Heart left ventricle (tissue), 16 donors: ENCODE measurements around the gene ICAM2. TPM values are rescaled to one million over a fixed set of nuclear protein-coding genes. Genes with fewer than 3 reads are reported as not detected.

ENCODE experiments used
- ATAC-seq, 4 donors: fragments of 200-7000 bp; cut with Tn5 transposase; one replicate each; pipeline ENCODE4 v1.9.1; 2020 to 2022; ENCODE audit warnings: moderate library complexity in 4 of 4, mild to moderate bottlenecking in 3 of 4, moderate number of reproducible peaks in 1 of 4
- DNase-seq, 5 donors: peaks; one replicate each; pipeline ENCODE4 v3.0.0-alpha.2; 2020
- H3K27ac ChIP-seq, 12 donors: fragments of 200-600 bp; sonication (generic) in 4 of 12; one replicate each; pipeline versions ENCODE4 v1.5.0 to v1.8.0; 2016 to 2022; ENCODE audit warnings: mild to moderate bottlenecking in 2 of 12
- H3K27me3 ChIP-seq, 9 donors: fragments of 200-600 bp; sonication (generic) in 2 of 9; one replicate each; pipeline versions ENCODE4 v1.5.1 to v1.8.0; 2016 to 2022; ENCODE audit warnings: mild to moderate bottlenecking in 3 of 9
- H3K36me3 ChIP-seq, 9 donors: fragments of 200-600 bp; sonication (generic) in 2 of 9; one replicate each; pipeline versions ENCODE4 v1.5.0 to v1.8.0; 2018 to 2022; ENCODE audit warnings: mild to moderate bottlenecking in 2 of 9
- H3K4me1 ChIP-seq, 12 donors: fragments of 200-600 bp; sonication (generic) in 4 of 12; one replicate each; pipeline versions ENCODE4 v1.5.0 to v1.8.0; 2016 to 2022; ENCODE audit warnings: mild to moderate bottlenecking in 3 of 12
- H3K4me3 ChIP-seq, 12 donors: fragments of 200-600 bp; sonication (generic) in 4 of 12; one replicate each; pipeline versions ENCODE4 v1.5.0 to v1.8.0; 2017 to 2022; ENCODE audit warnings: mild to moderate bottlenecking in 9 of 12, moderate library complexity in 4 of 12
- H3K9me3 ChIP-seq, 12 donors: fragments of 200-600 bp; sonication (generic) in 4 of 12; one replicate each; pipeline versions ENCODE4 v1.5.0 to v1.8.0; 2016 to 2022; ENCODE audit warnings: mild to moderate bottlenecking in 1 of 12
- POLR2A ChIP-seq, 2 donors: fragments of 450-650 bp; IDR thresholded peaks; one replicate each; pipeline ENCODE4 v1.6.1; 2017; ENCODE audit warnings: antibody characterized with exemption in 2 of 2, mild to moderate bottlenecking in 2 of 2, moderate library complexity in 2 of 2
- WGBS, 4 donors: extraction: QIAGEN DNeasy Blood & Tissue Kit in 2 of 4; methylation state at CpG; one replicate each; pipeline versions ENCODE4 v1.1.5 to v1.1.7; 2013 to 2018; 5-methylcytosine and 5-hydroxymethylcytosine counted together
- intact Hi-C, 10 donors: fragments of 100-400 bp; cut with DNase I; formaldehyde crosslinking; loops; one replicate each; pipeline versions ENCODE4 v1.11.1 to v1.14.2; 2022
- polyA plus RNA-seq, 2 donors: library from polyadenylated mRNA; stranded (reverse); fragments of 200-250 nt; gene quantifications; one replicate each; pipeline ENCODE4 v1.2.3, GENCODE V29; 2013
- total RNA-seq, 9 donors: library from RNA; depleted of rRNA in 2 of 9; stranded (reverse); fragments of >200 nt in 2 of 9; fragmentation: NEBNext Ultra II Directional in 3 of 9; extraction: Animal tissue kit (Norgen Biotek cat#: 25700) in 3 of 9; gene quantifications; one replicate each; pipeline versions ENCODE4 v1.1.0 to v1.2.4, GENCODE V29; 2016 to 2023
- TF ChIP-seq, protein P1 (sequence below), 12 donors: fragments of 200-600 bp; sonication (generic) in 4 of 12; IDR thresholded peaks; one replicate each; pipeline versions ENCODE4 v1.5.0 to v1.8.0; 2018 to 2022; ENCODE audit warnings: antibody characterized with exemption in 12 of 12, mild to moderate bottlenecking in 5 of 12
- donor health status: ischemic (EF 13 %, LVEDD 7.1; RV severe dilation, severe dysfunction).
- donor health status: healthy with polysubstance abuse.
- donor health status: DM: no; HTN: yes; CAD: no.
- donor health status: DM: no; HTN: no; CAD: no.
- donor health status: ischemic (EF 25% LVEDD 6.9; RV normal size, moderate dysfunction).
- donor health status: ischemic (EF 25% LVEDD 5.7; RV mildly dilated, moderate dysfunction).
- donor health status: healthy.
- donor health status: DM: yes; HTN: yes; CAD: no.
- donor health status: ischemic (EF 35%, LVEDD 5.7; RV mildly dilated, moderate dysfunction).
- donor health status: nonischemic (EF 11% LVEDD 7.7; RV severe dilation, severe dysfunction).
- donor health status: DM: yes; HTN: yes; CAD: no.
- donor health status: PGD.
- donor health status: ischemic (EF 29% LVEDD 5.4; RV normal size, mild dysfunction).
- donor health status: nonischemic (EF 23%, LVEDD 6.1; RV moderate dilation, normal function).

ICAM2 gene
- total and polyA plus RNA-seq, 11 donors: 24.4 to 262 (median 43.1) TPM

DNA sequence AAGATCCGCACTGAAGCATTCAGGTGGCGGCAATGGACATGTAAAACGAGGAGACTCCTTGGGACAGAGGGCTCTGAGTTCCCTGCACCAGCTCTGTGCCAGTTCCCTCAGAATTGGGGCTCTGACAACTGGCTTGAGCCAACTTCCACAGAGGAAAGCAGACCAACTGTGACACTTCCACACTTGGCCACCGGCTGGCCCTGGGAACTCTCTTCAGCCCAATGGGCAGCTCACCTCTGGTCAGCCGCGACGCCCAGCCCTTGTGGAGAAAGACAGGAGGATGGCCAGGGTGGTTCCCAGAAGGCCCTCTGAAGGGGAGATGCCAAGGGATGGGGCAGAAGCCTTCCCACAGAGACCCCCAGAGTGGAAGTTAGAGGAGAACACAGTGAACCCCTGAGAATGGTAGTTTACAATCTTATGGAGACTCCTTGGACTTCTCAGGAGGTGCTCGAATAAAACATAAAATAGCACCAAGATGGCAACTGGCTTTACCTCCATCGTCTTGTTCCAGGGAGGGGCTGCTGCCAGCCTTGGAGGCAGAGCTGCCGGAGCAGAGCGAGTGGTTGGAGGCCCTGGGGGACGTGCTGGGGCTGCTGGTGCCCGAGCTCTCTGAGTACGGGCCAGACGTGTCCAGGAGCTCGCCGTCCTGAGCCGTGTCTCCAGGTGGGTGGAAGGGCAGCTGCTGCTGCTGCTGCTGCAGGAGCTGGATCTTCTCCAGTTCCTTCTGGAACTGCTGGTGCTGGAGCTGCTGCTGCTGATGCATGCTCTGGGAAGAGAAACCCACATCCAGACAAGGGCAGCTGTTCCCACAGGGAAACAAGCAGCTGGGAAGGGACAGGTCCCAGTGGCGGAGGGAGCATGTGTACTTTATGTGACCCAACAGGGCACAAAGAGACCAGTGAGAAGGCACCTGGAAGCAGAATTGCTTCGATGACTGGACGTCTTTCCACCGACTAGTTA, 35.0 kb upstream of the ICAM2 start:
- peaks cover 0 to 98% (median 80%) of the 10 kb centered on the region in 9 donors for H3K36me3 ChIP-seq
- WGBS, 4 donors: 93 to 97% (median 95%) methylated on average over 16 to 22 of the region's 22 CpGs
- H3K9me3 ChIP-seq: no peaks in the 10 kb centered on the region
- no peak overlapping the region for H3K27ac ChIP-seq
- DNase-seq (no peak), ATAC-seq (no peak)
- H3K4me1 ChIP-seq: peaks cover 0 to 15% (median 0%) of the 10 kb centered on the region in 12 donors
- TF ChIP-seq, protein P1, sequence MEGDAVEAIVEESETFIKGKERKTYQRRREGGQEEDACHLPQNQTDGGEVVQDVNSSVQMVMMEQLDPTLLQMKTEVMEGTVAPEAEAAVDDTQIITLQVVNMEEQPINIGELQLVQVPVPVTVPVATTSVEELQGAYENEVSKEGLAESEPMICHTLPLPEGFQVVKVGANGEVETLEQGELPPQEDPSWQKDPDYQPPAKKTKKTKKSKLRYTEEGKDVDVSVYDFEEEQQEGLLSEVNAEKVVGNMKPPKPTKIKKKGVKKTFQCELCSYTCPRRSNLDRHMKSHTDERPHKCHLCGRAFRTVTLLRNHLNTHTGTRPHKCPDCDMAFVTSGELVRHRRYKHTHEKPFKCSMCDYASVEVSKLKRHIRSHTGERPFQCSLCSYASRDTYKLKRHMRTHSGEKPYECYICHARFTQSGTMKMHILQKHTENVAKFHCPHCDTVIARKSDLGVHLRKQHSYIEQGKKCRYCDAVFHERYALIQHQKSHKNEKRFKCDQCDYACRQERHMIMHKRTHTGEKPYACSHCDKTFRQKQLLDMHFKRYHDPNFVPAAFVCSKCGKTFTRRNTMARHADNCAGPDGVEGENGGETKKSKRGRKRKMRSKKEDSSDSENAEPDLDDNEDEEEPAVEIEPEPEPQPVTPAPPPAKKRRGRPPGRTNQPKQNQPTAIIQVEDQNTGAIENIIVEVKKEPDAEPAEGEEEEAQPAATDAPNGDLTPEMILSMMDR (IDR thresholded peaks at IDR 0.05): no peak
- TF ChIP-seq POLR2A (IDR thresholded peaks at IDR 0.05): no peak
- H3K4me3 ChIP-seq: no peak overlapping the region
- H3K27me3 ChIP-seq: no peaks in the 10 kb centered on the region
- intact Hi-C loops: no loop called here

DNA sequence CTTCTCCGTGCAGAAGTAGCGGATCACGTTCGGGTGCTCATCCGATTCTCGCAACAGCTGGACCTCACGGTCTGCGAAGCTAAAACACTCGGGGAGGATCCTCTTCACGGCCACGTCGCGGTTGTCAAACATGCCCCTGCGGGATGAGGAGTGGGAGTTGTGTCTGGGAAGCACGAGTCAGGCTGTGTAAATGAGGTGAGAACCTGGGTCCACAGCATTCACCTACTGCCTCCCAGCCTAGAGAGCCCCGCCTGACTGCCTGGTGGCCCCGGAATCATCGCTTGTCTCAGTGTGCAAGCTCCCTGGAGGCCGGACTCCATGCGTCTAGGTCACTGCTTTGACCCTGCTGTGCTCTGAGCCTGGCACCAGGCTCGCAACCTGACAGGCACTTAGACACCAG, 33.9 kb upstream of the ICAM2 start:
- H3K9me3 ChIP-seq: no peaks in the 10 kb centered on the region
- H3K4me1 ChIP-seq: peaks cover 0 to 6% (median 0%) of the 10 kb centered on the region in 12 donors
- DNase-seq: no peak
- no peak for TF ChIP-seq POLR2A (IDR thresholded peaks at IDR 0.05)
- TF ChIP-seq, protein P1 (IDR thresholded peaks at IDR 0.05): no peak
- ATAC-seq: no peak
- no peak overlapping the region for H3K4me3 ChIP-seq
- peaks cover 0 to 98% (median 88%) of the 10 kb centered on the region in 9 donors for H3K36me3 ChIP-seq
- whole genome bisulfite sequencing, 4 donors: 94 to 97% (median 95%) methylated on average over 20 to 21 of the region's 21 CpGs
- H3K27me3 ChIP-seq: no peaks in the 10 kb centered on the region
- no peak overlapping the region for H3K27ac ChIP-seq
- intact Hi-C loops: no loop called here

DNA sequence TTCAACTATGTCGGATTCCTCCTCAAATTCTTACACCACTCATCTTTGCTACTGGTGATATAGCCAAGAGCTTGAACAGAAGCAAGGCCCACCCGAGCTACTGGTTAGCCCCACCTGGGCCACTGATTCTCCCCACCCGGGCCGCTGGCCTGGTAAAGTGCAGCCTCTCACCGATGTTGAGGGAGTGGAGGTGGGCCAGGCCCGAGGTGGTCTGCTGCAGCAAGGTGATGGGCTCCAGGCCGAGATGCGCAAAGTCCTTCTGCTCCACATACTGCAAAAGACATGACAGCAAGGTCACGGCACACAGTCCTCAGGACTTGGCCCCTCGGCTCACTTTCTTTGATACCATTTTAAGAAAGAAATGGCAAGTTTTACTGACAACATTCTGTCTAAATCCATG, 32.7 kb upstream of the ICAM2 start:
- intact Hi-C loops: no loop called here

DNA sequence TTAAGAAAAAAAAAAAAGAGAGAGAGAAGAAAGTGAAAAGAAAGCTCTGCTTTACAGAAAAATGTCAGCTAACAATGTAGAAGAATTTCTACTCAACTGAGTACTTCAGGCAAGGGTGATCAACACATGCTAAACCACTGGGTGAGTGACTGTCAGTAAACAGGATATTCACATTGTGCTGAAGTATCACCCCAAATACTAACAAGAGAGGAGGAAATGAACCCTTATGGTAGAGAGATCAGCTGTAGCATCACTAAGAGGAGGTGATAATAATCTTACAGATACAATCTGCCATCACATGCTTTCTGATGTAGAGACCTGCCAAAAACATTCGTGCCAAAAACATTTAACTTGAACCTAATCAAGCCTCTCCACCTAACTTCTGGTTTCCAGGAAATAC, 30.7 kb upstream of the ICAM2 start:
- ATAC-seq: peak in 1 of 4 donors; percentile 89
- no peak for DNase-seq
- peaks cover 0 to 6% (median 0%) of the 10 kb centered on the region in 12 donors for H3K4me1 ChIP-seq
- H3K27me3 ChIP-seq: no peaks in the 10 kb centered on the region
- peaks cover 0 to 100% (median 93%) of the 10 kb centered on the region in 9 donors for H3K36me3 ChIP-seq
- H3K27ac ChIP-seq: peak overlapping the region in 2 of 12 donors; percentile 33 to 74
- intact Hi-C loops: no loop called here
- no peaks in the 10 kb centered on the region for H3K9me3 ChIP-seq
- no peak overlapping the region for H3K4me3 ChIP-seq
- no peak for TF ChIP-seq POLR2A (IDR thresholded peaks at IDR 0.05)
- TF ChIP-seq, protein P1 (IDR thresholded peaks at IDR 0.05): no peak
- WGBS, 4 donors: 36 to 59% (median 50%) methylated on average over 1 of the region's 1 CpG

More for the DNA sequence above, 32.7 kb upstream of the ICAM2 start:
- ATAC-seq (no peak), DNase-seq (no peak)
- Histone ChIP-seq H3K27ac (no peak overlapping the region), H3K36me3 (peaks cover 0 to 98% (median 93%) of the 10 kb centered on the region in 9 donors), H3K4me3 (no peak overlapping the region), H3K9me3 (no peaks in the 10 kb centered on the region), H3K4me1 (peaks cover 0 to 6% (median 0%) of the 10 kb centered on the region in 12 donors), H3K27me3 (no peaks in the 10 kb centered on the region)
- WGBS, 4 donors: 92 to 98% (median 96%) methylated on average over 7 to 10 of the region's 10 CpGs
- TF ChIP-seq, protein P1 (IDR thresholded peaks at IDR 0.05): no peak
- no peak for TF ChIP-seq POLR2A (IDR thresholded peaks at IDR 0.05)
